Activated CD8-positive, alpha-beta T cell treated with anti-CD3 and anti-CD28 coated beads, Interleukin-2, amount 10 ng/mL, durations not matched to agents 7 days and 5 days (primary cell): ENCODE results near the gene LDB3. TPM values are rescaled to one million over a fixed set of nuclear protein-coding genes. Genes with fewer than 3 reads are reported as not detected.

Experiments used
- ATAC-seq: fragments of 150-1000 bp; cut with Tn5 transposase; one replicate; pipeline ENCODE4 v1.10.0; 2021; ENCODE audit warnings: moderate library complexity
- CTCF ChIA-PET: fragments of 350-600 bp; sonication (Branson Sonifier 250); formaldehyde crosslinking; loops from one replicate; lab custom pipeline; 2021; ENCODE audit warnings: antibody characterized with exemption; lab: Charles Lee
- POLR2A ChIA-PET: fragments of 350-600 bp; sonication (Branson Sonifier 250); formaldehyde crosslinking; loops from one replicate; lab custom pipeline; 2021; ENCODE audit warnings: antibody characterized with exemption; lab: Charles Lee
- DNase-seq: peaks from one replicate; pipeline ENCODE4 v3.0.0-alpha.2; 2020
- H3K27ac Mint-ChIP-seq: one replicate; pipeline ENCODE4 v1.8.0; 2021; ENCODE audit warnings: mild to moderate bottlenecking, mixed read lengths
- H3K27me3 Mint-ChIP-seq: one replicate; pipeline ENCODE4 v1.8.0; 2021; ENCODE audit warnings: low read depth, mixed read lengths
- H3K36me3 Mint-ChIP-seq: one replicate; pipeline ENCODE4 v1.8.0; 2021; ENCODE audit warnings: low read depth, mixed read lengths
- H3K4me1 Mint-ChIP-seq: one replicate; pipeline ENCODE4 v1.8.0; 2021; ENCODE audit warnings: low read depth, mixed read lengths
- H3K4me3 Mint-ChIP-seq: one replicate; pipeline ENCODE4 v1.8.0; 2021; ENCODE audit warnings: mild to moderate bottlenecking, mixed read lengths
- H3K9me3 Mint-ChIP-seq: one replicate; pipeline ENCODE4 v1.8.0; 2022; ENCODE audit warnings: mixed read lengths; ENCODE audit not compliant: insufficient read depth
- total RNA-seq, 2 experiments: library from RNA; stranded (reverse); gene quantifications; one replicate each; pipeline ENCODE4 v1.2.3, GENCODE V29; 2021

LDB3 gene
- total RNA-seq, 2 experiments from 2014 or later, result 0.05 TPM; not detected in 1

GRCh38 chr10:86765548-86765947 lies 97.2 kb downstream of the LDB3 start:
- H3K4me1 Mint-ChIP-seq, result peaks cover 5% of the 10 kb centered on the region
- DNase-seq, result no peak
- POLR2A ChIA-PET, result no interaction called here
- H3K27ac Mint-ChIP-seq, result no peak overlapping the region
- no peaks in the 10 kb centered on the region for H3K36me3 Mint-ChIP-seq
- H3K9me3 Mint-ChIP-seq, result no peaks in the 10 kb centered on the region
- ATAC-seq, result no peak
- H3K27me3 Mint-ChIP-seq, result peaks cover 2% of the 10 kb centered on the region
- no peak overlapping the region for H3K4me3 Mint-ChIP-seq
- CTCF ChIA-PET, result no interaction called here

DNA sequence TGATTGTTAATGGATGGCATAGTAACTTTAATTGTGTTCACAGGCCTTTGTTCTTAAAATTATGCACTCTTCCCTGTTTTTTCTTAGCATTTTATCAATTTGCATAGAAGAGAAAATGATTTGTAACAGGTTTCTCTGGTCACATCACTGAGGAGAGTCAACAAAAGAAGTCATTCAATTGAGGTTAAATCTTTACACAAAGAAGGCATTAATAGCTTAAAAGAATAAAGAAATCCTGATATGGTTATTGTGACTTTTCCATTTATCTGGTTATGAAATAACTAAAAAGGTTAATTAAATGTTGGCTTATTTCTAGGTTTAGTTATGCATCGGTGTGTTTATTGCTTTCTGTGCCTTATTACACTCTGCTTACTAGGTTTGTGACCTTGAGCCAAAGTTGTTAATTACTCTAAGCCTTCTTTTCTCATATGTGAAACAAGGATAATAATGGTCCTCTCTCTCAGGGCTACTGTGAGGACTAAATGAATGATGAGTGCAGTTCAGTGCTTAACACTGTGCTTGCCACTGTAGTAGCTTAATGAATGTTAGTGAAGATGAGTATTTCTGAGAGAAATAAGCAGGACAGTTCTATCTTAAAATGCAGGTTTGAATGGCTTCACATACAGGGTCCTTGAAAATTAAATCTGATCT lies 100.2 kb downstream of the LDB3 start:
- peaks cover 4% of the 10 kb centered on the region for H3K27me3 Mint-ChIP-seq
- no peak overlapping the region for H3K4me3 Mint-ChIP-seq
- H3K36me3 Mint-ChIP-seq, result no peaks in the 10 kb centered on the region
- ChIA-PET POLR2A (interaction anchor here (0.7 kb wide), 1 partner anchor 342 kb away, joined by 3 read pairs; no protein-coding TSS in a partner anchor), CTCF (no interaction called here)
- no peak for ATAC-seq
- H3K27ac Mint-ChIP-seq, result no peak overlapping the region
- no peaks in the 10 kb centered on the region for H3K9me3 Mint-ChIP-seq
- peaks cover 7% of the 10 kb centered on the region for H3K4me1 Mint-ChIP-seq
- no peak for DNase-seq

- Mint-ChIP-seq H3K27me3 (peaks cover 4% of the 10 kb centered on the region), H3K27ac (no peak overlapping the region), H3K9me3 (no peaks in the 10 kb centered on the region), H3K36me3 (no peaks in the 10 kb centered on the region), H3K4me3 (no peak overlapping the region), H3K4me1 (peaks cover 7% of the 10 kb centered on the region)
- DNase-seq, result no peak
- POLR2A ChIA-PET, result interaction anchor here (0.6 kb wide), 1 partner anchor 137 kb away, joined by 3 read pairs; no protein-coding TSS in a partner anchor
- ATAC-seq, result no peak
- CTCF ChIA-PET, result interaction anchor here (1.1 kb wide), 1 partner anchor 12 kb away, joined by 3 read pairs; no protein-coding TSS in a partner anchor
Observed at GRCh38 chr10:86769991-86770390, 101.7 kb downstream of the LDB3 start.

DNA sequence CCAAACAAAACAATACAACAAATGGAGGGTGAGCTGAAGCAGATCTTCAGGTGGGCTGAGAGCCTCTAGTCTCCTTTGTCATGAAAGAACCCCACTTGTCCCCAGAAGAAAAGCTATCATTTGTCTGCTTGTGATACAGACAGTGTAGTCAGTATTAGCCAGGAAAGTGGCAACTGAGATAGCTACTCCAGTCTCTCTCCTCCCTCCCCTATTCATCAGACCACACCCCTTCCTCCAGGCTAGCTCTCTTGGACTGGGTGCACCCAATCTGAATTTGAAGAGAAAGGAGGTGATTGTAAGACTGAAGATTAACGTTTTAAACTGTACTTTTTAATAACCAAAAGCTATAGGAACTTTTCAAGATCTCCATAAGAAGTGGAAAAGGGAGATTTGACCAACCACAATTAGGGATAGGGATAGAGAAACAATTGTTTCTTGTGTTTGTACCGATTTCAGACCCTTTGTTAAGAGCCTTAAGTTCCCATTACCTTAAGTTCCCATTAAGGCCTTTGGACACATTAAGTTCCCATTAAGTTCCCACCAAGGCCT lies 102.2 kb downstream of the LDB3 start:
- peaks cover 4% of the 10 kb centered on the region for H3K27me3 Mint-ChIP-seq
- ATAC-seq (no peak), DNase-seq (no peak)
- CTCF ChIA-PET, result interaction anchor here (1.1 kb wide), 1 partner anchor 12 kb away, joined by 3 read pairs; no protein-coding TSS in a partner anchor
- no peaks in the 10 kb centered on the region for H3K36me3 Mint-ChIP-seq
- no peak overlapping the region for H3K4me3 Mint-ChIP-seq
- POLR2A ChIA-PET, result interaction anchor here (0.6 kb wide), 1 partner anchor 138 kb away, joined by 3 read pairs; no protein-coding TSS in a partner anchor
- no peaks in the 10 kb centered on the region for H3K9me3 Mint-ChIP-seq
- no peak overlapping the region for H3K27ac Mint-ChIP-seq
- H3K4me1 Mint-ChIP-seq, result peaks cover 7% of the 10 kb centered on the region

- Mint-ChIP-seq H3K36me3 (no peaks in the 10 kb centered on the region), H3K27me3 (peaks cover 2% of the 10 kb centered on the region), H3K4me1 (peaks cover 7% of the 10 kb centered on the region), H3K27ac (no peak overlapping the region), H3K4me3 (no peak overlapping the region), H3K9me3 (no peaks in the 10 kb centered on the region)
- ATAC-seq (no peak), DNase-seq (no peak)
- POLR2A ChIA-PET, result no interaction called here
- CTCF ChIA-PET, result no interaction called here
Observed at GRCh38 chr10:86773498-86773897, 105.2 kb downstream of the LDB3 start.

- CTCF ChIA-PET, result no interaction called here
- H3K9me3 Mint-ChIP-seq, result no peaks in the 10 kb centered on the region
- DNase-seq, result no peak
Observed at GRCh38 chr10:86775056-86775869, 107.0 kb downstream of the LDB3 start.

GRCh38 chr10:86775870-86776180 lies 107.5 kb downstream of the LDB3 start:
- ATAC-seq (no peak), DNase-seq (no peak)
- Mint-ChIP-seq H3K4me1 (peaks cover 2% of the 10 kb centered on the region), H3K27me3 (peaks cover 2% of the 10 kb centered on the region), H3K27ac (no peak overlapping the region), H3K36me3 (peaks cover 2% of the 10 kb centered on the region), H3K4me3 (no peak overlapping the region), H3K9me3 (no peaks in the 10 kb centered on the region)
- ChIA-PET POLR2A (no interaction called here), CTCF (no interaction called here)

More at GRCh38 chr10:86775056-86775869, 107.0 kb downstream of the LDB3 start:
- Mint-ChIP-seq H3K27ac (no peak overlapping the region), H3K36me3 (peaks cover 2% of the 10 kb centered on the region), H3K4me1 (peaks cover 5% of the 10 kb centered on the region), H3K27me3 (peaks cover 2% of the 10 kb centered on the region), H3K4me3 (no peak overlapping the region)
- POLR2A ChIA-PET, result no interaction called here
- ATAC-seq, result no peak

DNA sequence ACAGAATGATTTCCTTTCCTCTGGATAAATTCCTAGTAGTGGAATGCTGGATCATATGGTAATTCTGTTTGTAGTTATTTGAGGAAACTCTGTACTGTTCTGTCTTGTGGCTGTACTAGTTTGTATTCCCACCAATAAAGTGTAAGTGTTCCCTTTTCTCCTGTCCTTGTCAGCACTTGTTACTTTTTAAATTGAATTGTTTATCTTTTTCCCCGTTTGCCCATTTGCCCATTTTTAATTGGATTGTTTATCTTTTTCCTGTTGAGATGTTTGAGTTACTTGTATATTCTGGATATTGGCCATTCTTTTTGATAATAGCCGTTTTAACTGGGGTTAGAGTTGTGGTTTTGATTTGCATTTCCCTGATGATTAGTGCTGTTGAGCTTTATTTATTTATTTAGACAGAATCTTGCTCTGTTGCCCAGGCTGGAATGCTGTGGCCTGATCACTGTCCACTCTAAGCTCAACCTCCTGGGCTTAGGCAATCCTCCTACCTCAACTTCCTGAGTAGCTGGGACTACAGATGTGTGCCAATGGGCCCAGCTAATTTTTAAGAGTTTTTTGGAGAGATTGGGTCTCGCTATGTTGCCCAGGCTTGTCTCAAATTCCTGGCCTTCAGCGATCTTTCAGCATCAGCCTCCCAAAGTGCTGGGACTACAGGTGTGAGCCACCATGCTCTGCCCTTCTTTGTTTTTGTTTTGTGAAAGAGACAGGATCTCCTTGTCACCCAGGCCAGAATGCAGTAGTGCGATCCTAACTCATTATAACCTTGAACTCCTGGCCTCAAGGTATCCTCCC lies 111.1 kb downstream of the LDB3 start:
- CTCF ChIA-PET, result no interaction called here
- no peak for DNase-seq
- no peaks in the 10 kb centered on the region for H3K9me3 Mint-ChIP-seq
- POLR2A ChIA-PET, result no interaction called here
- no peak for ATAC-seq
- no peaks in the 10 kb centered on the region for H3K27me3 Mint-ChIP-seq
- H3K4me3 Mint-ChIP-seq, result no peak overlapping the region
- no peaks in the 10 kb centered on the region for H3K4me1 Mint-ChIP-seq
- peaks cover 2% of the 10 kb centered on the region for H3K36me3 Mint-ChIP-seq
- H3K27ac Mint-ChIP-seq, result no peak overlapping the region

DNA sequence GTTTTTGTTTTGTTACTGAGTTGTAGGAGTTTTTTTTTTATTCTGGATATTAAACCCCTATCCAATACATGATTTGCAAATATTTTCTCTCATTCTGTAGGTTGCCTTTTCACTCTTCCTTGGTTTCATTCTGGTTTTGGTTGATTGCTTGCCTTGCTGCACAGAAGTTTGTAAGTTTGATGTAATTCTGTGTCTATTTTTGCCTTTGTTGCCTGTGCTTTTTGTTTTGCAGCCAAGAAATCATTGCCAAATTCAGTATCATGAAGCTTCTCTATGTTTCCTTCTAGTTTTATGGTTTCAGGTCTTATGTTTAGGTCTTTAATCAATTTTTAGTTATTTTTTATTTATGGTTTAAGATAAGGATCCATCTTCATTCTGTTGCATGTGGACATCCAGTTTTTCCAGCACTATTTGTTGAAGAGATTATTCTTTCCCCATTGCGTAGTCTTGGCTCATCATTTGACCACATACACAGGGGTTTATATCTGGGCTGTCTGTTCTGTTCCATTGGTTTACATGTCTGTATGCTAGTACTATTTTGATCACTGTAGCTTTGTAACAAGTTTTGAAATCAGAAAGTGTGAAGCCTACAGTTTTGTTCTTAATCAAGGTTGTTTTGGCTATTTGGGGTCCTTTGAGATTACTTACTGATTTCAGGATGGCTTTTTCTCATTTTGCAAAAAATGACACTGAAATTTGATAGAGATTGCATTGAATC lies 114.5 kb downstream of the LDB3 start:
- Mint-ChIP-seq H3K36me3 (peaks cover 6% of the 10 kb centered on the region), H3K4me1 (no peaks in the 10 kb centered on the region), H3K9me3 (peaks cover 11% of the 10 kb centered on the region), H3K27me3 (no peaks in the 10 kb centered on the region), H3K27ac (no peak overlapping the region), H3K4me3 (no peak overlapping the region)
- POLR2A ChIA-PET, result no interaction called here
- DNase-seq (no peak), ATAC-seq (no peak)
- CTCF ChIA-PET, result no interaction called here

DNA sequence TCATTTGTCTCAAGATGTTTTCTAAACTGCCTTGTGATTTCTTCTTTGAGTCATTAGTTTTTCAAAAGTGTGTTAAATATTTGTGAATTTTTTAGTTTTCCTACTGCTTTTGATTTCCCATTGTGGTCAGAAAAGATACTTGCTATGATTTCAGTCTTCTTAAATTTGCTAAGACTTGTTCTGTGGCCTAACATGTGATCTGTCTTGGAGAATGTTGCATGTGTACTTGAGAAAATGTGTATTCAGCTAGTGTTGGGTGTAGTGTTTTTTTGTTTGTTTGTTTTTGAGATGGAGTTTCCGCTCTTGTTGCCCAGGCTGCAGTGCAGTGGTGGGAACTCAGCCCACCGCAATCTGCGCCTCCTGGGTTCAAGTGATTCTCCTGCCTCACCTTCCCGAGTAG lies 116.7 kb downstream of the LDB3 start:
- CTCF ChIA-PET, result no interaction called here
- Mint-ChIP-seq H3K4me3 (no peak overlapping the region), H3K36me3 (peaks cover 4% of the 10 kb centered on the region), H3K4me1 (no peaks in the 10 kb centered on the region), H3K9me3 (peaks cover 11% of the 10 kb centered on the region), H3K27ac (no peak overlapping the region), H3K27me3 (no peaks in the 10 kb centered on the region)
- POLR2A ChIA-PET, result no interaction called here
- DNase-seq (no peak), ATAC-seq (no peak)
